ENCODE measurements around the gene METAP1.

DNA sequence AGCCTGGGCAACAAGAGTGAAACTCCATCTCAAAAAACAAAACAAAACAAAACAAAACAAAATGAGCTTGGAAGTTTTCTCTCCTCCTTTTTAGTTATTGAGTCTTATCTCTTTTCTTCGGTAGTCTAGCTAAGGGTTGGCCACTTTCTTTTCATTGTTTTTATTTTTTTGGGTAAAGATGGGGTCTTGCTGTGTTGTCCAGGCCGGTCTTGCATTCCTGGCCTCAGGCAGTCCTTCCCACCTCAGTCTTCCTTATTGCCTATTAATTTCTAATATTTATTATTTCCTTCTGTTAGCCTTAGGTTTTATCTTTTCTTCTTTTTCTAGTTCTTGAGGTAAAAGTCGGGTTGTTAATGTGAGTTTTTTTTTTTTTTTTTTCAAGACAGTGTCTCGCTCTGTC lies 16.4 kb downstream of the METAP1 start:
- TF ChIP-seq, protein P1, sequence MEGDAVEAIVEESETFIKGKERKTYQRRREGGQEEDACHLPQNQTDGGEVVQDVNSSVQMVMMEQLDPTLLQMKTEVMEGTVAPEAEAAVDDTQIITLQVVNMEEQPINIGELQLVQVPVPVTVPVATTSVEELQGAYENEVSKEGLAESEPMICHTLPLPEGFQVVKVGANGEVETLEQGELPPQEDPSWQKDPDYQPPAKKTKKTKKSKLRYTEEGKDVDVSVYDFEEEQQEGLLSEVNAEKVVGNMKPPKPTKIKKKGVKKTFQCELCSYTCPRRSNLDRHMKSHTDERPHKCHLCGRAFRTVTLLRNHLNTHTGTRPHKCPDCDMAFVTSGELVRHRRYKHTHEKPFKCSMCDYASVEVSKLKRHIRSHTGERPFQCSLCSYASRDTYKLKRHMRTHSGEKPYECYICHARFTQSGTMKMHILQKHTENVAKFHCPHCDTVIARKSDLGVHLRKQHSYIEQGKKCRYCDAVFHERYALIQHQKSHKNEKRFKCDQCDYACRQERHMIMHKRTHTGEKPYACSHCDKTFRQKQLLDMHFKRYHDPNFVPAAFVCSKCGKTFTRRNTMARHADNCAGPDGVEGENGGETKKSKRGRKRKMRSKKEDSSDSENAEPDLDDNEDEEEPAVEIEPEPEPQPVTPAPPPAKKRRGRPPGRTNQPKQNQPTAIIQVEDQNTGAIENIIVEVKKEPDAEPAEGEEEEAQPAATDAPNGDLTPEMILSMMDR (IDR thresholded peaks at IDR 0.05): no peak
- TF ChIP-seq EZH2 (IDR thresholded peaks at IDR 0.05; ENCODE audit: borderline replicate concordance, insufficient read depth, low read depth, low read length, poor library complexity, severe bottlenecking): no peak

All from B cell (primary cell).